Gastroesophageal sphincter (tissue), 4 donors: ENCODE data around the gene PHLDA1. TPM values are rescaled to one million over a fixed set of nuclear protein-coding genes. Genes with fewer than 3 reads are reported as not detected.

ENCODE experiments used
- ATAC-seq: fragments of 150-250 bp; one replicate; pipeline ENCODE4 v1.9.1; 2016; ENCODE audit warnings: mild to moderate bottlenecking, moderate library complexity
- H3K27ac ChIP-seq, 4 donors: fragments of 200-600 bp; sonication (generic) in 3 of 4; 1 replicate in 3 of 4; 2 replicates in 1 of 4; pipeline ENCODE4 v1.5.1; 2016 to 2019
- H3K27me3 ChIP-seq: fragments of 200-600 bp; sonication (generic); one replicate; pipeline ENCODE4 v1.5.1; 2019
- H3K36me3 ChIP-seq, 2 donors: fragments of 200-600 bp; sonication (generic); one replicate each; pipeline ENCODE4 v1.5.1; 2019; ENCODE audit warnings: control low read depth in 1 of 2
- H3K4me1 ChIP-seq, 3 donors: fragments of 200-600 bp; sonication (generic); 1 replicate in 2 of 3; 2 replicates in 1 of 3; pipeline ENCODE4 v1.5.1; 2016 to 2019; ENCODE audit warnings: control low read depth in 2 of 3
- H3K4me3 ChIP-seq, 2 donors: fragments of 200-600 bp; sonication (generic); one replicate each; pipeline ENCODE4 v1.5.1; 2019; ENCODE audit warnings: mild to moderate bottlenecking in 1 of 2, moderate library complexity in 1 of 2
- H3K9me3 ChIP-seq, 3 donors: fragments of 200-600 bp; sonication (generic); one replicate each; pipeline ENCODE4 v1.5.1; 2017 to 2019; ENCODE audit warnings: control low read depth in 2 of 3
- CTCF ChIP-seq, 4 experiments: fragments of 200-600 bp in 2 of 4; fragments of 450-650 bp in 2 of 4; sonication (generic) in 1 of 4; IDR thresholded peaks; one replicate each; pipeline ENCODE4 v1.5.1; 2017 to 2019; ENCODE audit warnings: antibody characterized with exemption in 4 of 4, mild to moderate bottlenecking in 2 of 4, moderate library complexity in 2 of 4
- EP300 ChIP-seq: sonication (generic); formaldehyde crosslinking; IDR thresholded peaks from one replicate; pipeline ENCODE4 v1.6.1; 2017; ENCODE audit warnings: antibody characterized with exemption, mild to moderate bottlenecking
- POLR2A ChIP-seq, 2 donors: fragments of 450-650 bp; IDR thresholded peaks; one replicate each; pipeline ENCODE4 v1.6.1; 2017; ENCODE audit warnings: antibody characterized with exemption in 2 of 2, mild to moderate bottlenecking in 2 of 2, moderate library complexity in 1 of 2
- POLR2AphosphoS5 ChIP-seq: sonication (generic); formaldehyde crosslinking; IDR thresholded peaks from one replicate; pipeline ENCODE4 v1.6.1; 2017; ENCODE audit warnings: antibody characterized with exemption
- WGBS, 2 donors: methylation state at CpG; one replicate each; pipeline ENCODE4 v1.1.5; 2018; ENCODE audit warnings: low coverage in 1 of 2; 5-methylcytosine and 5-hydroxymethylcytosine counted together
- total RNA-seq, 4 donors: library from RNA; depleted of rRNA; stranded (reverse); fragments of >200 nt; gene quantifications; one replicate each; pipeline ENCODE4 v1.1.0, GENCODE V29; 2016

Gene PHLDA1
- total RNA-seq, 4 donors from 2014 or later, result 4.4 to 14.4 (median 7.6) TPM

- Histone ChIP-seq H3K4me1 (no peaks in the 10 kb centered on the region), H3K27ac (no peak overlapping the region), H3K4me3 (no peak overlapping the region), H3K36me3 (peaks cover 15 to 73% of the 10 kb centered on the region in 2 donors), H3K27me3 (no peaks in the 10 kb centered on the region), H3K9me3 (no peaks in the 10 kb centered on the region)
- no peak for ATAC-seq
- WGBS, 2 donors, result 92% methylated on average over 4 of the region's 4 CpGs
- TF ChIP-seq POLR2A (IDR thresholded peaks at IDR 0.05) (no peak), CTCF (IDR thresholded peaks at IDR 0.05) (no peak), EP300 (no peak), POLR2AphosphoS5 (no peak)
These were observed 18.1 kb upstream of the PHLDA1 start for GRCh38 chr12:76049575-76050251.

- 70 to 80% methylated on average over 2 of the region's 2 CpGs for WGBS, 2 donors
- H3K4me1 ChIP-seq, result no peaks in the 10 kb centered on the region
- no peaks in the 10 kb centered on the region for H3K27me3 ChIP-seq
- TF ChIP-seq POLR2A (IDR thresholded peaks at IDR 0.05) (no peak), CTCF (IDR thresholded peaks at IDR 0.05) (no peak), POLR2AphosphoS5 (no peak)
- H3K9me3 ChIP-seq, result no peaks in the 10 kb centered on the region
- H3K36me3 ChIP-seq, result peaks cover 11 to 72% of the 10 kb centered on the region in 2 donors
- H3K4me3 ChIP-seq, result no peak overlapping the region
- no peak for ATAC-seq
- H3K27ac ChIP-seq, result no peak overlapping the region
These were observed 16.2 kb upstream of the PHLDA1 start for GRCh38 chr12:76047742-76048141.

- H3K4me3 ChIP-seq, result no peak overlapping the region
- no peaks in the 10 kb centered on the region for H3K4me1 ChIP-seq
- H3K36me3 ChIP-seq, result peaks cover 11 to 68% of the 10 kb centered on the region in 2 donors
- ATAC-seq, result no peak
- WGBS, 2 donors, result 94 to 100% methylated on average over 2 of the region's 2 CpGs
- H3K27ac ChIP-seq, result no peak overlapping the region
- H3K27me3 ChIP-seq, result no peaks in the 10 kb centered on the region
- no peak for TF ChIP-seq POLR2AphosphoS5
- TF ChIP-seq CTCF (IDR thresholded peaks at IDR 0.05), result no peak
- TF ChIP-seq POLR2A (IDR thresholded peaks at IDR 0.05), result no peak
- TF ChIP-seq EP300, result no peak
- H3K9me3 ChIP-seq, result no peaks in the 10 kb centered on the region
These were observed 15.5 kb upstream of the PHLDA1 start for GRCh38 chr12:76047060-76047459.

GRCh38 chr12:76043377-76043776 lies 11.8 kb upstream of the PHLDA1 start:
- Histone ChIP-seq H3K36me3 (peaks cover 0 to 31% of the 10 kb centered on the region in 2 donors), H3K27ac (no peak overlapping the region), H3K27me3 (no peaks in the 10 kb centered on the region), H3K9me3 (no peaks in the 10 kb centered on the region), H3K4me3 (no peak overlapping the region), H3K4me1 (no peaks in the 10 kb centered on the region)
- WGBS, 2 donors, result 89 to 100% methylated on average over 1 to 4 of the region's 4 CpGs
- no peak for ATAC-seq
- TF ChIP-seq POLR2A (IDR thresholded peaks at IDR 0.05) (no peak), POLR2AphosphoS5 (no peak), CTCF (IDR thresholded peaks at IDR 0.05) (no peak), EP300 (no peak)

- no peaks in the 10 kb centered on the region for H3K27me3 ChIP-seq
These were observed 10.6 kb upstream of the PHLDA1 start for GRCh38 chr12:76042147-76042546.

More at GRCh38 chr12:76042147-76042546, 10.6 kb upstream of the PHLDA1 start:
- no peak for ATAC-seq
- Histone ChIP-seq H3K9me3 (no peaks in the 10 kb centered on the region), H3K4me1 (peaks cover 0 to 3% (median 0%) of the 10 kb centered on the region in 3 donors), H3K36me3 (peaks cover 0 to 22% of the 10 kb centered on the region in 2 donors), H3K27ac (no peak overlapping the region), H3K4me3 (no peak overlapping the region)
- WGBS, 2 donors, result 79 to 90% methylated on average over 2 of the region's 2 CpGs
- no peak for TF ChIP-seq EP300
- no peak for TF ChIP-seq CTCF (IDR thresholded peaks at IDR 0.05)
- TF ChIP-seq POLR2A (IDR thresholded peaks at IDR 0.05), result no peak
- no peak for TF ChIP-seq POLR2AphosphoS5
